ENCODE measurements around the gene TACSTD2.

DNA sequence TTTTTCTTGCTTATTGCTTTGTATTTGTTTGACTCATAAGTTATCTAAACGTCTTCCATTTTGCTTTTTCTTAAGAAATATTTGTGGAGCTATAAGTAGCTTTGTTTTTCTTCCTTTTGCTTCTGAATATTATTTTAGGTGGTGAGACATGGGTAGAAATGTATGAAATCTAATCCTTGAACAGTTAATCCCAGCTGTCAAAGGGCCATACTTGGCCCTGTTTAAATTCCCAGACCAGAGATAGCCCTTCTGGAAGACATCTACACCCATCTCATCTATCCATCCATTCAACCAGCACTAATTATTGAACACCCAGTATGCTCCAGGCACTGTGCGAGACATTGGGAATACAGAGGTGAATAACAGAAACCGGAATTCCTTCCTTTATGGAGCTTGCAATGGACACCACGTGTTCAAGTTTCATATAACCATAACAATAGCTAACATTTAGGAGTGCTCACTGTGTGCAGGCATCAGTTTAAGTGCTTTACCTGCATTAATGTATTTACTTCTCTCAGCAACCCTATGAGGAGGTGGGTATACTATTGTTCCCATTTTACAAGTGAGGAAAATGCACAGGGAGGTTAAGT is 8.7 kb downstream of the TACSTD2 start:
- TF ChIP-seq, protein P1, sequence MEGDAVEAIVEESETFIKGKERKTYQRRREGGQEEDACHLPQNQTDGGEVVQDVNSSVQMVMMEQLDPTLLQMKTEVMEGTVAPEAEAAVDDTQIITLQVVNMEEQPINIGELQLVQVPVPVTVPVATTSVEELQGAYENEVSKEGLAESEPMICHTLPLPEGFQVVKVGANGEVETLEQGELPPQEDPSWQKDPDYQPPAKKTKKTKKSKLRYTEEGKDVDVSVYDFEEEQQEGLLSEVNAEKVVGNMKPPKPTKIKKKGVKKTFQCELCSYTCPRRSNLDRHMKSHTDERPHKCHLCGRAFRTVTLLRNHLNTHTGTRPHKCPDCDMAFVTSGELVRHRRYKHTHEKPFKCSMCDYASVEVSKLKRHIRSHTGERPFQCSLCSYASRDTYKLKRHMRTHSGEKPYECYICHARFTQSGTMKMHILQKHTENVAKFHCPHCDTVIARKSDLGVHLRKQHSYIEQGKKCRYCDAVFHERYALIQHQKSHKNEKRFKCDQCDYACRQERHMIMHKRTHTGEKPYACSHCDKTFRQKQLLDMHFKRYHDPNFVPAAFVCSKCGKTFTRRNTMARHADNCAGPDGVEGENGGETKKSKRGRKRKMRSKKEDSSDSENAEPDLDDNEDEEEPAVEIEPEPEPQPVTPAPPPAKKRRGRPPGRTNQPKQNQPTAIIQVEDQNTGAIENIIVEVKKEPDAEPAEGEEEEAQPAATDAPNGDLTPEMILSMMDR (conservative IDR thresholded peaks at IDR 0.05; ENCODE audit: low read depth, low read length), result no peak
- TF ChIP-seq EZH2 (IDR thresholded peaks at IDR 0.05; ENCODE audit: borderline replicate concordance, low read depth, low read length, poor library complexity, severe bottlenecking), result no peak
